ENCODE data around the gene NOPCHAP1.

DNA sequence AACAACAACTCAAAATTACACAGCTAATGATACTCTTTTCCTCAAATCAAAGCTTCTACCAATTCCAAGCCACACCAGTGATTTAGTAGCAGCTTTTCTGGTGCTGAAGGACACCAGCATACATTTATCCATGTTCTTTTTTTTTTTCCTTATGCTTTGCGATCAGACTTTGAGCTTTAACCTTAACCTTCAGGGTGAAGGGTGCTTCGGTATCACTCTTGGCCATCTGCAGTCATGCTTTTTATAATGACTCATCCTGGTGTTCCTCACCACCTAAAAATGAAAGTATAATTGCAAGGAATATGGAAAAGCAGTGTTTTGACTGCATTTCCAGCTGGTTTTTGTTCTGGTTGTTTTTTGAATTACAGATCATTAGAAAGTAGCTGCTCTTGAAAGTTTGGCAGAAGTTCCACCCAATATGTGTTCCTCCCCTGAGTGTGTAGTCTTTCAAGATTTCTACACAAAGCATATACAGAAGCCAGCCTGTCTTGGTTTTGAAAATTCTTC, 26.7 kb upstream of the NOPCHAP1 start:
- no peak for TF ChIP-seq CTCF (IDR thresholded peaks at IDR 0.05 in 4 of 5, conservative IDR thresholded peaks at IDR 0.05 in 1 of 5)
- no peak for TF ChIP-seq POLR2A (IDR thresholded peaks at IDR 0.05)
